Measurements from ENCODE around the gene TGFA.

Gene TGFA

DNA sequence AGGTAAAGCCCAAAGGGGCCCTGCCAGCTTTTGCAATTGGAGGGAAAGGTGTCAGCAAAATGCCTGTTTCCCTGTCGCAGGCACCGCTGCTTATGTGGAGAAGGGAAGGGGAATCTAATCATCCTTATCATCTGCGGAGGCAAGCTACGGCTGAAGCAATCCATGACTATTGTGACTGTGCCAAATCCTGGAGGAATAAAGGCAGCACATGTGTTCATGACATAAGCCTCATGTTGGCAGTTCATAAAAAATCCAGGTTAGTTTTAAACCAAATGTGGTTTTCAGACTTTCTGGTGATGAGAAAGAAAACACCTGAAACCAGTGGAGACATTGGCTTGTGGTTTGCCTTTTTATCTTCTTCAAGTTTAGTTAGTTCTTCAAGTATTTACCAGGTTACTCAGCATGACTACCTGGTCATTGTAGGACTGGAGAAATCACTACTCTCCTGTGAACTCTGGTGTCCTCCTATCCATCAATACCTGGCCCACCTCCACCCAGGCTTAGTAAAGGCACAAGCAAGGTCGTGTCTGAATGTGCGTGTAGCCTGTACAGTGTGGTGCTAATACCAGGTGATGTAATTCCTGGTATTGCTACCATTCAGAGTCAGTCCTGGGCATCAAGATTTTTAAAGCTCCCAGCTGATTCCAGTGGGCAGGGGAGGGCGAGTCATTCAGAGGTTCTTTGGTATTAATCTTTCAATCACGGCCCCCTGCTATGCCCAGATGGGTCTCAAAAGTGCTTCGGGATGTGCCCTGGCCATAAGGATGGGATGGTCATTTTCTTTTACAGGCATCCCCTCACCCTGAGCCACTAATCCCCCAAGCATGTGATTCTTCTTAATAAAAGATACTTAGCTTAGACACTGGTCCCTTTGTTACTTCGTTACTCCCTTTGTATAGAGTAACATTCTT is 96.8 kb downstream of the TGFA start:
- no peak for TF ChIP-seq POLR2AphosphoS5 (IDR thresholded peaks at IDR 0.05; ENCODE audit: low read depth, low read length)

DNA sequence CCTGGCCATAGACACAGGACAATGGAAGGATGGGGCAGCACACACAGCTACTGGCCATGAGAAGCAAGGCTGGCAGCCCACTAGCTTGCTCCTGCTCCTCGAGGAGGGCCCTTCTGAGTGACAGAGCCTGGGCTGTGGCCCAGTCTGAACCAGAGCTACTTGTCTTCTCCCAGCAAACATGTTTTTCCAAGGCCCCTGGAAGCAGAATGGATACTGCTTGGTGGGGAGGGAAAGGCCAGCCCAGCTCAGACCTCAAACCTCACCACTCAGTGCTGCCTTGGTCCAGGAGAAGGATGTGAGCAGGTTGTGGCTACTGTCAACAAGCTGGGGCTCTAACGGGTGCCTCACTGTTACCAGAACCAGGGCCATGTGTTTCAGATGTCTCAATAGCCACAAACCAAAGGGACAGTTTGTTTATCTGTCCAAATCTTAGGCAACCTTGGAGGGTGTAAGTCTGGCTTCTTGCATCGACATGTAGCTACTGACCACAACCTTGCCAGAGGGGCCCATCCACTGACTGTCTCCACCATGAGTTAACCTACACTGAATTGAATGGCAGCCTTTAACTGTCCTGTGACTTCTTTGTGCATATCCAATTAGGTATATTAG is 98.6 kb downstream of the TGFA start:
- TF ChIP-seq, protein P1, sequence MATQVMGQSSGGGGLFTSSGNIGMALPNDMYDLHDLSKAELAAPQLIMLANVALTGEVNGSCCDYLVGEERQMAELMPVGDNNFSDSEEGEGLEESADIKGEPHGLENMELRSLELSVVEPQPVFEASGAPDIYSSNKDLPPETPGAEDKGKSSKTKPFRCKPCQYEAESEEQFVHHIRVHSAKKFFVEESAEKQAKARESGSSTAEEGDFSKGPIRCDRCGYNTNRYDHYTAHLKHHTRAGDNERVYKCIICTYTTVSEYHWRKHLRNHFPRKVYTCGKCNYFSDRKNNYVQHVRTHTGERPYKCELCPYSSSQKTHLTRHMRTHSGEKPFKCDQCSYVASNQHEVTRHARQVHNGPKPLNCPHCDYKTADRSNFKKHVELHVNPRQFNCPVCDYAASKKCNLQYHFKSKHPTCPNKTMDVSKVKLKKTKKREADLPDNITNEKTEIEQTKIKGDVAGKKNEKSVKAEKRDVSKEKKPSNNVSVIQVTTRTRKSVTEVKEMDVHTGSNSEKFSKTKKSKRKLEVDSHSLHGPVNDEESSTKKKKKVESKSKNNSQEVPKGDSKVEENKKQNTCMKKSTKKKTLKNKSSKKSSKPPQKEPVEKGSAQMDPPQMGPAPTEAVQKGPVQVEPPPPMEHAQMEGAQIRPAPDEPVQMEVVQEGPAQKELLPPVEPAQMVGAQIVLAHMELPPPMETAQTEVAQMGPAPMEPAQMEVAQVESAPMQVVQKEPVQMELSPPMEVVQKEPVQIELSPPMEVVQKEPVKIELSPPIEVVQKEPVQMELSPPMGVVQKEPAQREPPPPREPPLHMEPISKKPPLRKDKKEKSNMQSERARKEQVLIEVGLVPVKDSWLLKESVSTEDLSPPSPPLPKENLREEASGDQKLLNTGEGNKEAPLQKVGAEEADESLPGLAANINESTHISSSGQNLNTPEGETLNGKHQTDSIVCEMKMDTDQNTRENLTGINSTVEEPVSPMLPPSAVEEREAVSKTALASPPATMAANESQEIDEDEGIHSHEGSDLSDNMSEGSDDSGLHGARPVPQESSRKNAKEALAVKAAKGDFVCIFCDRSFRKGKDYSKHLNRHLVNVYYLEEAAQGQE (IDR thresholded peaks at IDR 0.05; ENCODE audit: insufficient read depth in 1 of 2, low read depth in 2 of 2, low read length in 2 of 2): no peak
- TF ChIP-seq TAF1 (IDR thresholded peaks at IDR 0.05; ENCODE audit: borderline replicate concordance, insufficient read depth, low read length) (no peak), SIN3A (IDR thresholded peaks at IDR 0.05; ENCODE audit: borderline replicate concordance, insufficient read depth, low read length) (no peak), POLR2AphosphoS5 (IDR thresholded peaks at IDR 0.05; ENCODE audit: low read depth, low read length) (no peak), FOXP2 (optimal IDR thresholded peaks at IDR 0.05; ENCODE audit: borderline replicate concordance, extremely low read depth, extremely low read length, insufficient read depth) (no peak)

DNA sequence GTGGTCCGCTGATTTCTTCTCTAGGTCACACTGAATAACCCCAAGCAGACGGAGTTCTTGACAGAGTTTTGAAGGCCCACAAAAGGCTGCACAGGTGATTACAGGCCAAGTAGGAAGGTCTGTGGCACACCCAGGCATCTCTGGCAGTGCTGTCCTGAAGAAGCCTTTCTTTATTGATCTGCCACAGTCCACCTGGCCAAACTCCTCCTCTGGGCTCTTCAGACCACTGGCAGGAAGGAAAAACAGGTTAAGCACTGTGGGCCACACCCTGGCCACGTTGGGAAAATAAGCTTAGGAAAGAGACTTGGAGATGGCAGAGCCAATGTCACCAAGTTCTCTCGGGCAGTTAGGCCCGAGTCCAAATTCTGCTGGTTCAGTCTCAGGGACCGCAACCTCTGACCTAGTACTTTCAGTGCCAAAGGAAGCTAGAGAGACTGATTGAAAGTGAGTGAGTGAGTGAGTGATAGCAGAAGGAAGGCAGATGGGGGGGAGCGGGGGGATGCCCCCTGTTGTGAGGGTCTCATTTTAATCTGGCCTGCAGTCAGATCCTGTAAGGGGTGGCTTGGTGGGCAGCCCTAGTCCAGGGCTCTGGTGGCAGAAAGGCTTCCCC is 102.9 kb downstream of the TGFA start:
- TF ChIP-seq POLR2AphosphoS5 (IDR thresholded peaks at IDR 0.05; ENCODE audit: low read depth, low read length) (no peak), TAF1 (IDR thresholded peaks at IDR 0.05; ENCODE audit: borderline replicate concordance, insufficient read depth, low read length) (no peak), SIN3A (IDR thresholded peaks at IDR 0.05; ENCODE audit: borderline replicate concordance, insufficient read depth, low read length) (no peak), FOXP2 (optimal IDR thresholded peaks at IDR 0.05; ENCODE audit: borderline replicate concordance, extremely low read depth, extremely low read length, insufficient read depth) (no peak)
- TF ChIP-seq, protein P1 (IDR thresholded peaks at IDR 0.05; ENCODE audit: insufficient read depth in 1 of 2, low read depth in 2 of 2, low read length in 2 of 2): no peak

- TF ChIP-seq FOXP2 (optimal IDR thresholded peaks at IDR 0.05; ENCODE audit: borderline replicate concordance, extremely low read depth, extremely low read length, insufficient read depth) (no peak), SIN3A (IDR thresholded peaks at IDR 0.05; ENCODE audit: borderline replicate concordance, insufficient read depth, low read length) (no peak), POLR2AphosphoS5 (IDR thresholded peaks at IDR 0.05; ENCODE audit: low read depth, low read length) (no peak), TAF1 (IDR thresholded peaks at IDR 0.05; ENCODE audit: borderline replicate concordance, insufficient read depth, low read length) (no peak)
- TF ChIP-seq, protein P1 (IDR thresholded peaks at IDR 0.05; ENCODE audit: insufficient read depth in 1 of 2, low read depth in 2 of 2, low read length in 2 of 2): no peak
Observed at GRCh38 chr2:70448041-70448440, 105.6 kb downstream of the TGFA start.

- TF ChIP-seq TAF1 (IDR thresholded peaks at IDR 0.05; ENCODE audit: borderline replicate concordance, insufficient read depth, low read length) (no peak), FOXP2 (optimal IDR thresholded peaks at IDR 0.05; ENCODE audit: borderline replicate concordance, extremely low read depth, extremely low read length, insufficient read depth) (no peak), SIN3A (IDR thresholded peaks at IDR 0.05; ENCODE audit: borderline replicate concordance, insufficient read depth, low read length) (no peak), POLR2AphosphoS5 (IDR thresholded peaks at IDR 0.05; ENCODE audit: low read depth, low read length) (no peak)
- TF ChIP-seq, protein P1 (IDR thresholded peaks at IDR 0.05; ENCODE audit: insufficient read depth in 1 of 2, low read depth in 2 of 2, low read length in 2 of 2): no peak
Observed at GRCh38 chr2:70443726-70444125, 109.9 kb downstream of the TGFA start.

Data from PFSK-1 (cell line).